Nucleus accumbens (tissue), 56 donors: Measurements from ENCODE around the gene MMP13.

ENCODE experiments used
- DNase-seq, 56 donors: peaks; one replicate each; lab custom pipeline; 2025; lab: John Stamatoyannopoulos, UW

MMP13 gene

GRCh38 chr11:102936864-102937509, 18.5 kb downstream of the MMP13 start:
- DNase-seq, result no peak

GRCh38 chr11:102935514-102935913, 20.0 kb downstream of the MMP13 start:
- no peak for DNase-seq

GRCh38 chr11:102934735-102935134, 20.8 kb downstream of the MMP13 start:
- DNase-seq, result no peak

GRCh38 chr11:102933627-102934026, 21.9 kb downstream of the MMP13 start:
- no peak for DNase-seq

GRCh38 chr11:102932678-102933077, 22.9 kb downstream of the MMP13 start:
- DNase-seq, result no peak

GRCh38 chr11:102930451-102930850, 25.1 kb downstream of the MMP13 start:
- DNase-seq, result no peak

- no peak for DNase-seq
These were observed 25.6 kb downstream of the MMP13 start for GRCh38 chr11:102929972-102930371.

- no peak for DNase-seq
These were observed 26.4 kb downstream of the MMP13 start for GRCh38 chr11:102929166-102929565.

- DNase-seq, result no peak
These were observed 27.3 kb downstream of the MMP13 start for GRCh38 chr11:102928247-102928646.

GRCh38 chr11:102927624-102927990, 27.9 kb downstream of the MMP13 start:
- peak in 4 of 56 donors; percentile 6 to 16 (median 8) for DNase-seq

- DNase-seq, result peak in 6 of 56 donors; percentile 13 to 48 (median 26)
These were observed 28.4 kb downstream of the MMP13 start for GRCh38 chr11:102926961-102927623.

GRCh38 chr11:102926517-102926916, 29.0 kb downstream of the MMP13 start:
- DNase-seq, result no peak

- no peak for DNase-seq
These were observed 29.5 kb downstream of the MMP13 start for GRCh38 chr11:102925988-102926387.

GRCh38 chr11:102924851-102925380, 30.6 kb downstream of the MMP13 start:
- DNase-seq, result no peak

- no peak for DNase-seq
These were observed 33.8 kb downstream of the MMP13 start for GRCh38 chr11:102921587-102922220.

- no peak for DNase-seq
These were observed 35.3 kb downstream of the MMP13 start for GRCh38 chr11:102920118-102920684.

GRCh38 chr11:102915044-102915375, 40.5 kb downstream of the MMP13 start:
- no peak for DNase-seq

GRCh38 chr11:102914238-102915043, 41.1 kb downstream of the MMP13 start:
- DNase-seq, result peak in 11 of 56 donors; percentile 2 to 26 (median 14)

GRCh38 chr11:102912482-102912830, 43.1 kb downstream of the MMP13 start:
- DNase-seq, result no peak

GRCh38 chr11:102911758-102912481, 43.6 kb downstream of the MMP13 start:
- DNase-seq, result no peak
